22Rv1 (cell line): ENCODE measurements around the gene IQSEC1.

Experiments used
- ZFX ChIP-seq: fragments of 450-650 bp; IDR thresholded peaks from 2 replicates; pipeline ENCODE4 v1.6.1; 2017; ENCODE audit warnings: antibody characterized with exemption, borderline replicate concordance
- TF ChIP-seq, protein P1 (sequence below): fragments of 450-650 bp; IDR thresholded peaks from 2 replicates; pipeline ENCODE4 v1.5.1; 2017; ENCODE audit warnings: mild to moderate bottlenecking

- TF ChIP-seq, protein P1, sequence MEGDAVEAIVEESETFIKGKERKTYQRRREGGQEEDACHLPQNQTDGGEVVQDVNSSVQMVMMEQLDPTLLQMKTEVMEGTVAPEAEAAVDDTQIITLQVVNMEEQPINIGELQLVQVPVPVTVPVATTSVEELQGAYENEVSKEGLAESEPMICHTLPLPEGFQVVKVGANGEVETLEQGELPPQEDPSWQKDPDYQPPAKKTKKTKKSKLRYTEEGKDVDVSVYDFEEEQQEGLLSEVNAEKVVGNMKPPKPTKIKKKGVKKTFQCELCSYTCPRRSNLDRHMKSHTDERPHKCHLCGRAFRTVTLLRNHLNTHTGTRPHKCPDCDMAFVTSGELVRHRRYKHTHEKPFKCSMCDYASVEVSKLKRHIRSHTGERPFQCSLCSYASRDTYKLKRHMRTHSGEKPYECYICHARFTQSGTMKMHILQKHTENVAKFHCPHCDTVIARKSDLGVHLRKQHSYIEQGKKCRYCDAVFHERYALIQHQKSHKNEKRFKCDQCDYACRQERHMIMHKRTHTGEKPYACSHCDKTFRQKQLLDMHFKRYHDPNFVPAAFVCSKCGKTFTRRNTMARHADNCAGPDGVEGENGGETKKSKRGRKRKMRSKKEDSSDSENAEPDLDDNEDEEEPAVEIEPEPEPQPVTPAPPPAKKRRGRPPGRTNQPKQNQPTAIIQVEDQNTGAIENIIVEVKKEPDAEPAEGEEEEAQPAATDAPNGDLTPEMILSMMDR, result no peak
- TF ChIP-seq ZFX, result no peak
Measured at GRCh38 chr3:12944413-12944812, 128.8 kb downstream of the IQSEC1 start.
